Cardiac muscle cell (in vitro differentiated cells and primary cell): ENCODE data around the gene CACNA1H. TPM values are rescaled to one million over a fixed set of nuclear protein-coding genes. Genes with fewer than 3 reads are reported as not detected.

Experiments used
- DNase-seq, 2 donors: peaks; one replicate each; pipeline versions ENCODE4 v3.0.0 to v3.0.0-alpha.2; 2010 to 2017; ENCODE audit warnings: low read depth in 1 of 2, low spot score in 1 of 2
- H3K27ac ChIP-seq: fragments of 200-600 bp; sonication (generic); 2 replicates; pipeline ENCODE4 v1.5.1; 2016
- H3K27me3 ChIP-seq: fragments of 200-600 bp; sonication (generic); 2 replicates; pipeline ENCODE4 v1.6.0; 2016; ENCODE audit warnings: control low read depth
- H3K36me3 ChIP-seq: fragments of 200-600 bp; sonication (generic); 2 replicates; pipeline ENCODE4 v1.5.1; 2016; ENCODE audit warnings: control low read depth
- H3K4me1 ChIP-seq: fragments of 200-600 bp; sonication (generic); 2 replicates; pipeline ENCODE4 v1.8.1; 2017; ENCODE audit warnings: low read depth, mild to moderate bottlenecking, mixed run types
- H3K4me3 ChIP-seq: fragments of 200-600 bp; sonication (generic); 2 replicates; pipeline ENCODE4 v1.5.1; 2016; ENCODE audit warnings: mild to moderate bottlenecking
- H3K9me3 ChIP-seq: fragments of 200-600 bp; sonication (generic); 2 replicates; pipeline ENCODE4 v1.5.1; 2017; ENCODE audit warnings: low read depth, mild to moderate bottlenecking, control low read depth
- CTCF ChIP-seq: IDR thresholded peaks from 2 replicates; pipeline ENCODE4 v1.5.1; 2012; ENCODE audit warnings: low read depth, mild to moderate bottlenecking, low read length
- polyA plus RNA-seq: library from polyadenylated mRNA; unstranded; fragments of >200 nt; fragmentation: Nextera tagmentation; extraction: Ambion mirVana; gene quantifications from 2 replicates; pipeline ENCODE4 v1.2.1, GENCODE V29; 2016
- total RNA-seq: library from RNA; depleted of rRNA; stranded (reverse); fragments of >200 nt; gene quantifications from 2 replicates; pipeline ENCODE4 v1.2.3, GENCODE V29; 2016

The CACNA1H gene
- total and polyA plus RNA-seq, 2 experiments from 2014 or later, result 8.9 to 66.1 TPM

- Histone ChIP-seq H3K9me3 (no peaks in the 10 kb centered on the region), H3K4me3 (no peak overlapping the region), H3K4me1 (no peaks in the 10 kb centered on the region), H3K27ac (no peak overlapping the region), H3K27me3 (no peaks in the 10 kb centered on the region), H3K36me3 (no peaks in the 10 kb centered on the region)
- DNase-seq, result no peak
- TF ChIP-seq CTCF, result no peak
These were observed 21.4 kb upstream of the CACNA1H start for GRCh38 chr16:1131378-1131994.

- H3K9me3 ChIP-seq, result no peaks in the 10 kb centered on the region
- no peak for DNase-seq
- H3K4me1 ChIP-seq, result no peaks in the 10 kb centered on the region
- H3K27me3 ChIP-seq, result no peaks in the 10 kb centered on the region
- no peak overlapping the region for H3K27ac ChIP-seq
- TF ChIP-seq CTCF, result no peak
- no peaks in the 10 kb centered on the region for H3K36me3 ChIP-seq
- no peak overlapping the region for H3K4me3 ChIP-seq
These were observed 20.5 kb upstream of the CACNA1H start for GRCh38 chr16:1132431-1132830.

- H3K36me3 ChIP-seq, result no peaks in the 10 kb centered on the region
These were observed 19.6 kb upstream of the CACNA1H start for GRCh38 chr16:1133271-1133670.

GRCh38 chr16:1133810-1134520 is 18.9 kb upstream of the CACNA1H start:
- Histone ChIP-seq H3K4me3 (no peak overlapping the region), H3K27ac (no peak overlapping the region), H3K9me3 (no peaks in the 10 kb centered on the region), H3K4me1 (no peaks in the 10 kb centered on the region), H3K36me3 (no peaks in the 10 kb centered on the region), H3K27me3 (no peaks in the 10 kb centered on the region)
- no peak for DNase-seq
- no peak for TF ChIP-seq CTCF

More at GRCh38 chr16:1133271-1133670, 19.6 kb upstream of the CACNA1H start:
- no peaks in the 10 kb centered on the region for H3K4me1 ChIP-seq
- H3K4me3 ChIP-seq, result no peak overlapping the region
- no peak for DNase-seq
- H3K9me3 ChIP-seq, result no peaks in the 10 kb centered on the region
- H3K27me3 ChIP-seq, result no peaks in the 10 kb centered on the region
- TF ChIP-seq CTCF, result no peak
- H3K27ac ChIP-seq, result no peak overlapping the region

GRCh38 chr16:1134776-1135458 is 18.0 kb upstream of the CACNA1H start:
- Histone ChIP-seq H3K9me3 (no peaks in the 10 kb centered on the region), H3K27ac (no peak overlapping the region), H3K4me1 (no peaks in the 10 kb centered on the region), H3K27me3 (no peaks in the 10 kb centered on the region), H3K36me3 (no peaks in the 10 kb centered on the region), H3K4me3 (no peak overlapping the region)
- no peak for DNase-seq
- TF ChIP-seq CTCF, result no peak
